ENCODE data around the gene ZSWIM6. TPM values are rescaled to one million over a fixed set of nuclear protein-coding genes. Genes with fewer than 3 reads are reported as not detected.

The ZSWIM6 gene
- total and polyA plus RNA-seq, 2 experiments from 2014 or later = 3.9 to 6.0 TPM

DNA sequence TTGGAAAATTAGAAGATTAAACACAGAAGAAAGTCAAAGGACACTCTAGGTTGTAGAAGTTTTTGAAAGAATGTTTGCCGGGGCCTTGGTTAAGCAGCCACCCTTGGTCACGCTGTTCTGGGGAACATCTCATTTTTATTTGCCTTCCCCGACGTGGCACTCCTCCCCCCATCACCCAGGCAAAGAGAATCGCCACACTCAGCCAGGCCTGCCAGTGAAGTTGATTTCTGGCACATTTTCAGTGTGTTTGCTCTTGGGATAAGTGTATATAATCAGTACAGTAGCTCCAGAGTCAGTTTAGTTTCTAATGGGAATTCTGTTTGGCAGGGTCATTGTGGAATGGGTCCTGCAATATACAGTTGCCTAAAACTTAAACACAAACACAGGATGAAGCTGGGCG lies 243.5 kb downstream of the ZSWIM6 start (continued):
- TF ChIP-seq, protein P1, sequence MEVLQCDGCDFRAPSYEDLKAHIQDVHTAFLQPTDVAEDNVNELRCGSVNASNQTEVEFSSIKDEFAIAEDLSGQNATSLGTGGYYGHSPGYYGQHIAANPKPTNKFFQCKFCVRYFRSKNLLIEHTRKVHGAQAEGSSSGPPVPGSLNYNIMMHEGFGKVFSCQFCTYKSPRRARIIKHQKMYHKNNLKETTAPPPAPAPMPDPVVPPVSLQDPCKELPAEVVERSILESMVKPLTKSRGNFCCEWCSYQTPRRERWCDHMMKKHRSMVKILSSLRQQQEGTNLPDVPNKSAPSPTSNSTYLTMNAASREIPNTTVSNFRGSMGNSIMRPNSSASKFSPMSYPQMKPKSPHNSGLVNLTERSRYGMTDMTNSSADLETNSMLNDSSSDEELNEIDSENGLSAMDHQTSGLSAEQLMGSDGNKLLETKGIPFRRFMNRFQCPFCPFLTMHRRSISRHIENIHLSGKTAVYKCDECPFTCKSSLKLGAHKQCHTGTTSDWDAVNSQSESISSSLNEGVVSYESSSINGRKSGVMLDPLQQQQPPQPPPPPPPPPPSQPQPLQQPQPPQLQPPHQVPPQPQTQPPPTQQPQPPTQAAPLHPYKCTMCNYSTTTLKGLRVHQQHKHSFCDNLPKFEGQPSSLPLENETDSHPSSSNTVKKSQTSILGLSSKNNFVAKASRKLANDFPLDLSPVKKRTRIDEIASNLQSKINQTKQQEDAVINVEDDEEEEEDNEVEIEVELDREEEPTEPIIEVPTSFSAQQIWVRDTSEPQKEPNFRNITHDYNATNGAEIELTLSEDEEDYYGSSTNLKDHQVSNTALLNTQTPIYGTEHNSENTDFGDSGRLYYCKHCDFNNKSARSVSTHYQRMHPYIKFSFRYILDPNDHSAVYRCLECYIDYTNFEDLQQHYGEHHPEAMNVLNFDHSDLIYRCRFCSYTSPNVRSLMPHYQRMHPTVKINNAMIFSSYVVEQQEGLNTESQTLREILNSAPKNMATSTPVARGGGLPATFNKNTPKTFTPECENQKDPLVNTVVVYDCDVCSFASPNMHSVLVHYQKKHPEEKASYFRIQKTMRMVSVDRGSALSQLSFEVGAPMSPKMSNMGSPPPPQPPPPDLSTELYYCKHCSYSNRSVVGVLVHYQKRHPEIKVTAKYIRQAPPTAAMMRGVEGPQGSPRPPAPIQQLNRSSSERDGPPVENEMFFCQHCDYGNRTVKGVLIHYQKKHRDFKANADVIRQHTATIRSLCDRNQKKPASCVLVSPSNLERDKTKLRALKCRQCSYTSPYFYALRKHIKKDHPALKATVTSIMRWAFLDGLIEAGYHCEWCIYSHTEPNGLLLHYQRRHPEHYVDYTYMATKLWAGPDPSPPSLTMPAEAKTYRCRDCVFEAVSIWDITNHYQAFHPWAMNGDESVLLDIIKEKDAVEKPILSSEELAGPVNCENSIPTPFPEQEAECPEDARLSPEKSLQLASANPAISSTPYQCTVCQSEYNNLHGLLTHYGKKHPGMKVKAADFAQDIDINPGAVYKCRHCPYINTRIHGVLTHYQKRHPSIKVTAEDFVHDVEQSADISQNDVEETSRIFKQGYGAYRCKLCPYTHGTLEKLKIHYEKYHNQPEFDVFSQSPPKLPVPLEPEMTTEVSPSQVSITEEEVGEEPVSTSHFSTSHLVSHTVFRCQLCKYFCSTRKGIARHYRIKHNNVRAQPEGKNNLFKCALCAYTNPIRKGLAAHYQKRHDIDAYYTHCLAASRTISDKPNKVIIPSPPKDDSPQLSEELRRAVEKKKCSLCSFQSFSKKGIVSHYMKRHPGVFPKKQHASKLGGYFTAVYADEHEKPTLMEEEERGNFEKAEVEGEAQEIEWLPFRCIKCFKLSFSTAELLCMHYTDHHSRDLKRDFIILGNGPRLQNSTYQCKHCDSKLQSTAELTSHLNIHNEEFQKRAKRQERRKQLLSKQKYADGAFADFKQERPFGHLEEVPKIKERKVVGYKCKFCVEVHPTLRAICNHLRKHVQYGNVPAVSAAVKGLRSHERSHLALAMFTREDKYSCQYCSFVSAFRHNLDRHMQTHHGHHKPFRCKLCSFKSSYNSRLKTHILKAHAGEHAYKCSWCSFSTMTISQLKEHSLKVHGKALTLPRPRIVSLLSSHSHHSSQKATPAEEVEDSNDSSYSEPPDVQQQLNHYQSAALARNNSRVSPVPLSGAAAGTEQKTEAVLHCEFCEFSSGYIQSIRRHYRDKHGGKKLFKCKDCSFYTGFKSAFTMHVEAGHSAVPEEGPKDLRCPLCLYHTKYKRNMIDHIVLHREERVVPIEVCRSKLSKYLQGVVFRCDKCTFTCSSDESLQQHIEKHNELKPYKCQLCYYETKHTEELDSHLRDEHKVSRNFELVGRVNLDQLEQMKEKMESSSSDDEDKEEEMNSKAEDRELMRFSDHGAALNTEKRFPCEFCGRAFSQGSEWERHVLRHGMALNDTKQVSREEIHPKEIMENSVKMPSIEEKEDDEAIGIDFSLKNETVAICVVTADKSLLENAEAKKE (CRISPR knock-in tag; IDR thresholded peaks at IDR 0.05) = no peak
- TF ChIP-seq, protein P2, sequence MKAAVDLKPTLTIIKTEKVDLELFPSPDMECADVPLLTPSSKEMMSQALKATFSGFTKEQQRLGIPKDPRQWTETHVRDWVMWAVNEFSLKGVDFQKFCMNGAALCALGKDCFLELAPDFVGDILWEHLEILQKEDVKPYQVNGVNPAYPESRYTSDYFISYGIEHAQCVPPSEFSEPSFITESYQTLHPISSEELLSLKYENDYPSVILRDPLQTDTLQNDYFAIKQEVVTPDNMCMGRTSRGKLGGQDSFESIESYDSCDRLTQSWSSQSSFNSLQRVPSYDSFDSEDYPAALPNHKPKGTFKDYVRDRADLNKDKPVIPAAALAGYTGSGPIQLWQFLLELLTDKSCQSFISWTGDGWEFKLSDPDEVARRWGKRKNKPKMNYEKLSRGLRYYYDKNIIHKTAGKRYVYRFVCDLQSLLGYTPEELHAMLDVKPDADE (IDR thresholded peaks at IDR 0.05) = no peak
- TF ChIP-seq, protein P3, sequence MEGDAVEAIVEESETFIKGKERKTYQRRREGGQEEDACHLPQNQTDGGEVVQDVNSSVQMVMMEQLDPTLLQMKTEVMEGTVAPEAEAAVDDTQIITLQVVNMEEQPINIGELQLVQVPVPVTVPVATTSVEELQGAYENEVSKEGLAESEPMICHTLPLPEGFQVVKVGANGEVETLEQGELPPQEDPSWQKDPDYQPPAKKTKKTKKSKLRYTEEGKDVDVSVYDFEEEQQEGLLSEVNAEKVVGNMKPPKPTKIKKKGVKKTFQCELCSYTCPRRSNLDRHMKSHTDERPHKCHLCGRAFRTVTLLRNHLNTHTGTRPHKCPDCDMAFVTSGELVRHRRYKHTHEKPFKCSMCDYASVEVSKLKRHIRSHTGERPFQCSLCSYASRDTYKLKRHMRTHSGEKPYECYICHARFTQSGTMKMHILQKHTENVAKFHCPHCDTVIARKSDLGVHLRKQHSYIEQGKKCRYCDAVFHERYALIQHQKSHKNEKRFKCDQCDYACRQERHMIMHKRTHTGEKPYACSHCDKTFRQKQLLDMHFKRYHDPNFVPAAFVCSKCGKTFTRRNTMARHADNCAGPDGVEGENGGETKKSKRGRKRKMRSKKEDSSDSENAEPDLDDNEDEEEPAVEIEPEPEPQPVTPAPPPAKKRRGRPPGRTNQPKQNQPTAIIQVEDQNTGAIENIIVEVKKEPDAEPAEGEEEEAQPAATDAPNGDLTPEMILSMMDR (conservative IDR thresholded peaks at IDR 0.05; ENCODE audit: low read depth in 2 of 2) = no peak

DNA sequence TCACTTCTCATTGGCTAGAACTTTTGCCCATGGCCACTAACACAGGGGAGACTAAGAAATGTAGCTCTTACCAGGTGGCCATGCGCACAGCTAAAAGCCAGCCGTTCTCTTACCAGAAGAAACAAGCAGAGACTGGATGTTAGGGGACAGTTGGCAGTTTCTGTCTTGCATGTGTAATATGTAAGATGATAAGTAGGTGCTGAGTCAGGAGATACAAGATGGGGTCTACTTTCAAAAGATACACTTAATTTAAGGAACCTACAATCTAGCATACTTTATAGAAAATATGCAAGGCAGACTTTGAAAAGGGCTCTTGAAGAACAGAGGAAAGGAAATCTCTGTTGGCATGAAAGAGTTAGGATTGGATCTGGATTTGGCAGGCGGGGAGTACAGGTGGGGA lies 244.5 kb downstream of the ZSWIM6 start:
- no peak overlapping the region for H3K27ac Mint-ChIP-seq
- H3K4me2 ChIP-seq = no peak overlapping the region
- H2AFZ ChIP-seq = no peak overlapping the region
- no peak for DNase-seq (ENCODE audit: low spot score)
- H3K9me2 ChIP-seq (ENCODE audit: insufficient read depth) = 0 out of 2 replicates have a peak, but pooled peaks cover 15% of the 10 kb centered on the region
- no peaks in the 10 kb centered on the region for H4K20me1 ChIP-seq (replicated peaks; ENCODE audit: insufficient read depth)
- H3F3A ChIP-seq (replicated peaks; ENCODE audit: low read depth) = no peaks in the 10 kb centered on the region
- H3K36me3 ChIP-seq (ENCODE audit: insufficient read depth) = no peaks in the 10 kb centered on the region
- H3K4me3 ChIP-seq = no peak overlapping the region
- H3K36me3 Mint-ChIP-seq (ENCODE audit: low read depth) = no peaks in the 10 kb centered on the region
- no peaks in the 10 kb centered on the region for H3K27me3 ChIP-seq (ENCODE audit: insufficient read depth)
- no peak for ATAC-seq
- H3K9me3 Mint-ChIP-seq = no peaks in the 10 kb centered on the region
- H3K27me3 Mint-ChIP-seq (ENCODE audit: insufficient read depth, low read depth, poor library complexity) = peaks cover 4% of the 10 kb centered on the region
- H3K4me3 Mint-ChIP-seq = no peak overlapping the region
- no peaks in the 10 kb centered on the region for H3K4me1 Mint-ChIP-seq
- no peaks in the 10 kb centered on the region for H3K4me1 ChIP-seq (ENCODE audit: insufficient read depth)
- no peaks in the 10 kb centered on the region for H3K79me2 ChIP-seq (replicated peaks; ENCODE audit: insufficient read depth)
- no peak overlapping the region for H3K27ac ChIP-seq (ENCODE audit: low read depth)
- no peak for TF ChIP-seq EZH2phosphoT487 (IDR thresholded peaks at IDR 0.05; ENCODE audit: unreplicated experiment)
- TF ChIP-seq, protein P1 (CRISPR knock-in tag; IDR thresholded peaks at IDR 0.05) = no peak
- no peak for TF ChIP-seq EZH2 (IDR thresholded peaks at IDR 0.05; ENCODE audit: low read depth, unreplicated experiment)

All from GM23338 (cell line).